CD4-positive, alpha-beta T cell treated with Interleukin-15 for 4 hours (primary cell): ENCODE results near the gene TMEM214.
"Not testable (repeated sequence)": the region's sequence is repeated elsewhere in the genome, so short reads cannot be mapped to it uniquely, and the experiment has no call there.

ENCODE experiments used
- DNase-seq: peaks from one replicate; pipeline ENCODE4 v3.0.0-alpha.2; 2020; ENCODE audit warnings: low spot score

The TMEM214 gene

DNA sequence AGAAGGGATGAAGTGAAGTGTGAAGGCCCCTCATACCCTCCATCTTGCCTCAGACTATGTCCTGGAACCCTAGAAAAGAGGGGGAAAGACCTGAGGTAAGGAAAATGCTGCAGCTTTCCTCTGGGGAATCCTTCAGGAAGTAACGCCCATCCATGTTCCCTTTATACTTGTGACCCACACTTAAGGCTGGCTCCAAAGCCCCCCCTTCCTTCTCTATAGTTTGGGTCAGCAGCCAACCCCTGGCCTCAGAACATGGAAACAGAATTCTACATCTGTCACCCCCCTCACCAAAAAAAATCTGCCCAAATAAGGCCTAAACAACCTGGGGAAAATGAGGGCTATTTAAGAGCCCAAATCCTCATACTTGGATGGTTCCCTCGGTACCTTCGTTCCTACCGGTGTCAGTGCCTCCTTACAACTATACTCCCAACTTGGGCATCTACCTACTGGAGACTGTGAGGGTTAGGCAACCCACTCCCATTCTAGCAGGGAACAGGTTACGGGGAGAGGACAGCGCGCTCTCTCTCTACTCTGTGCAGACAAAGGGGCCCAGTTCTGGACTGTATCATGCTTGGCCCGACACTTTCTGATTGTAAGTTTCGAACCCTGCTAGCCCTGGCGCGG lies 38.0 kb downstream of the TMEM214 start:
- no peak for DNase-seq

DNA sequence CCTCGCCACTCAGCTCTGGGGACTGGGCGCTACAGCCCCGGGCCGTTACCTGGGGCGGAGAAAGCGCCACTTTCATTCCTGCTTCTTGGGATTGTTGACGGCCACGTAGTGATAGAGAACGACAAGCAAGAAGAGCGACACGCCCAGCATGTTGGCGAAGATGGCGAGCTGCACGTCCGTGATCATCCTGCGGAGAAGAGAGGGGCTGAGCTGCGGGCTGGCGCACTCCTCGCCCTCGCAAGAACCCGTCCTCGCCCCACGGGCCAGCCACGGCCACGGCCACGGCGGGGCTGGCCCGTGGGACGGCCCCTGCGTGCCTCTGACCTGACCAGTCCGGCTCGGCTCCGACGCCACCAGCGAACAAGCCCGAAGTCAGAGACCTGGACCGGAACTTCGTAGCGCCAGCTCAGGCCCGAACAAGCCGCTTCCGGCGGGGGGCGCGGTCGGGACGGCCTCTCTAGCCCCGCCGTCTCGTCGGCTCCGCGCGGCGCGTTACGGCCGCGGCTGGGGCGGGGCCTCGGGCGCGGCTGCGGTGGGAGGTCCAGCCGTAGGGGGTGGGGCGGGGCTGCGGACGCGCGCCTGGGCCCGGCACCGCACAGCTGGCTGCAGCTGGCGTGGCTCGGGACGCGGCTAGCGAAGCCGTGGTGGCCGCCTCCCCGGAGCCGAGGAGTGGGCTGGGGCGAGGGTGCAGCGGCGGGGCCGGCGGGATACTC lies 38.7 kb downstream of the TMEM214 start, which contains the start of gene OST4:
Gene OST4, minus strand, starts transcription at position 378 of the 713 bp plus-strand sequence.
- DNase-seq: peak; percentile 88

DNA sequence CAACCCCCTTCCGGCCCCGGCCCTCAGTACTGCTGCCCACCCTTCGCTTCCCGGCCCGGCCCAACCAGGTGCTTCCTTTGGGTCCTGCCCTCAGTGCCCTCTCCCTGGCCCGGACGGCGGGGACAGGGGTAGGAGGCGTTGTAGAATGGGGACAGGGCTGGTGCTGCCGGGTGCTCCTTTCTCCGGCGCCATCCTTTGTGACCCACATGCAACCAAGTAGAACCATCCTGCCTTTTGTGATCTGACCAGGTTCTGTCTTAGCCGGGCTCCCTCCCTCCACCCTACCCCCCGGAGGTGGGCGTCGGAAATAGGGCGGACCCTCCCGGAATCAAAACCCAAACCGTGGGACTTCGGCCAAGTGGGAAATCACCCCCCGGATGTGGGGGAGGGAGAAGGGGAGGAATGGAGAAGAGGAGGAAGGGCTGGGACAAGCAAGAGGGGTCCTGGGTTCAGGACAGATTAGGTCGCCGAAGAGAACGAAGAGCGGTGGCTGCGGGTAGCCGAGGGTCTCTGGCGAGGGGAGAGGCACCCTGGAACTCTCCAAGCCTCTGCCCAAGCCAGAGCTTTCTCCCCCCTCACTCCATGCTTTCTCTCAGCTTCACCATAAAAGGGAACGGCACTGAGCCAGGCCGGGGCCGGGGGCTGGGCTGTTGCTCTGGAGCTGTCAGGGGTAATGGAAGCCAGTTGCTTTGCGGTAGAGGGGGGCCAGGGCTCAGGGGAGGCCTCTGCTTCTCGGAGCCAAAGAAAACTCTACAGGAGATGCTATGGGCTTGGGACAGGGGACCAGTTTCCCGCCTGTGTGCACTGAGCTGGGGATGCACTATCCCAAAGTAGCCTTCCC lies 39.4 kb downstream of the TMEM214 start:
- DNase-seq: peak; percentile 6

DNA sequence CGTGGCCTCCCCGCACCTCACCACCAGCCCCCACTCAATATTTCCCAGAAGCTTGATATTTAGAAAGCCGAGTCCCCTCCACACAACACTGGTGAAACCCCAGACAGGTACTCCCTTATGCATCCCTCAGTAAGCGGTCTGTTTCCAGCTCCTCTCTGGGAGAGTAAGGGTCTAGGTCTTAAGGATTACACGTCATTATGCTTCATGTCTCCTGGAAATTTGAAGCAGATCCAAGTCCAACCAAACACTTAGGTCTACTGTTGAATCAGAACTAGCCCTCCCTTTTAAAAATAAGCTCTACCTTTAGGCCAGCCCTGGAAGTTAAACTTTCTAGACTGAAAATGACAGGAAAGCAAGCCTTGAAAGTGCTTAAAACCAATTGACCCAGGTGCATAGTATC lies 40.2 kb downstream of the TMEM214 start:
- DNase-seq: no peak

DNA sequence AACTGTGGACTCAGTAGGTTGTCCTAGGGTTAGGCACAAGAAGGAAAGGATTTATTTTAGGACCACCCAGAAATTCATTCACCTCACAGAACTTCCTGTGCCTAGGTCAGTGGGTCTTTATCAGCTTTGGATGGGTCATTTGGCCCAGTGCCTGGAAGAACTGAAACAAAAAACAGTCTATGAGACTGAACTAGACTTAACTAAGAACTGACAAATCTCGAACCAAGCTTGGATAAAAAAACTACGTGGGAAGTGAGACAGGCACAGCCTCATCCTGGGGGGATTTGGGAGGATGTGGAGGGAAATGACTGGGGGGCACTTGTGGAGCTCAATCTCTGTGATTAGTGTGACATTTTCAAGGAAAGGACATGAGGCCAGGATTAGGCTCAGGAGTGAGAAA lies 41.0 kb downstream of the TMEM214 start:
- no peak for DNase-seq

DNA sequence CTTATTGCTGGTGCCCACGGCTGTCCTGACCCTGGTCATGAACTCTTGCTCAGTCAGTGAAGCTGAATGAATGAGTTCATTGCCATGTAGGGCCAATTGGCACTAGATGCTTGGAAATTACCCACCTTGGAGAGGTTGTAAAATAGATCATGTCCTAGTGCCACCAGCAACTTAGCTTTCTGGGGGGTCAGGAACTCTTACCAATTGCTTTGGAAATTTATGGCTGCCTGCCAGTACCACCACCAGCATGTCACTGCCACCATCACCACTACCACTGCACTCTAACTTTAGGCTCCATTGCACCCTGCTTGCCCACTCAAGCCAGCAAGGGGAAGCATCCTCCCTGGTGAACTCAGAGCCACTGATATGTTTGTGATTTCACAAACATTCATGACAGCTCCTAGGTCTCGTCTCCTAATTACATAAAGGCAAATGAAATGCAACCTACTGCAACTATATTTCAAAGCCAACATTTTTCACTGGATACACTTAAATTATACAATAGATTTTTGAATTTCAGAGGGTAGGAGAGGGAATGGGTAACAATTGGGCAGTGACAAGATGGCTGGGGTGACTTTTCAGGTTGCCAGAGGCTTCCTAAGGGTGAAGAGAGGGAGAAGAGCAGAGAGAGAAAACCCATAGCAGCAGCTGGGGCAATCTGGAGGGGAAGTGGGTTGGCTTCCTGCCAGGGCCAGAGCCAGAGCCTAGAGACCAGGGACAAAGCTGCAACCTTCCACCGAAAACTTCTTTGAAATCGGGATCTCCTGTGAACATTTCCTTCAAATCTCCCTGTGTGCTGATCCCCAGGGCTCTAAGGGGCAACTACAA lies 42.2 kb downstream of the TMEM214 start:
- DNase-seq: peak; percentile 41

DNA sequence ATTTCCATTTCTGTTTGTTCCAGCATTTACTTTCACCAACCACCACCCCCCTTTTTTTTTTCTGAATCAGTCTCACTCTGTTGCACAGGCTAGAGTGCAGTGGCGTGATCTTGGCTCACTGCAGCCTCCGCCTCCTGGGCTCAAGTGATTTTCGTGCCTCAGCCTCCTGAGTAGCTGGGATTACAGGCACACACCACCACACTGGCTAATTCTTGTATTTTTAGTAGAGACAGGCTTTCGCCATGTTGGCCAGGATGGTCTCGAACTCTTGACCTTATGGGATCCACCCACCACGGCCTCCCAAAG lies 42.8 kb downstream of the TMEM214 start:
- not testable (repeated sequence) for DNase-seq

DNA sequence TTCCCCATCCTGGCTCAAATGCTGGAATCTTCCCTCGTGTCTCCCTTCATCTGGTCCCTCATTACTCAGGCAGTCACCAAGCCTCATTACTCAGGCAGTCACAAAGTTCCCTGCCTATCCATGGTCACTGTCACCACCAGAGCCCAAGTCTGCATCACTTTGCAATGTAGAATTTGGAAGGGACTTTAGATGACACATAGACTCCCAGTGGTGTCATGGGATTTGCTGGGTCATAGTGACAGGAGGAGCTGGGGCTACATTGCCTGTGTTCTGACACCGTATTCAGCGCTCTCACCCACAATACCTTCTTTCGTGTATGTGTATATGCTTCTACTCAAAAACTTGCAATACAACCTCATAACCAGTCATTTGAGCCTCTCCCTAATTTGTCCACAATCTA lies 43.6 kb downstream of the TMEM214 start:
- DNase-seq: no peak

DNA sequence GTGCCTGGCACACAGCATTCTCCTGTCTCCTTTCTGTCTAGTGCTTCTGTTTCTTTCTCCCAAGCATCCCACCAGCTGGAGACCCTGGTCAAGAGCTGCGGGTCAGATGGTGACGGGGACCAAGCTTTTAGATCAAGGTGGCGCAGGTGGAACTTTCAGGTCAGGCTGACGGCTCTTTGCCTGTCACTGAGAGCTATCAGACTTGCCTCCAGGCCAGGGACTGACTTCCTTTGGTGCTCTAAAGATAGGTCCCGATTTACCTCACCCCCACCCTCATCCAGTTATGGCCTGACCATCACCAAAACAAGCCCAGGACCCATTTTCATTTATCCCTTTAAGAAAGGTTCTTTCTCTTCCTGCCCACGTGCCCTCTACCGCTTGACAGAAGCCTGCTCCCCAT lies 44.5 kb downstream of the TMEM214 start:
- no peak for DNase-seq

DNA sequence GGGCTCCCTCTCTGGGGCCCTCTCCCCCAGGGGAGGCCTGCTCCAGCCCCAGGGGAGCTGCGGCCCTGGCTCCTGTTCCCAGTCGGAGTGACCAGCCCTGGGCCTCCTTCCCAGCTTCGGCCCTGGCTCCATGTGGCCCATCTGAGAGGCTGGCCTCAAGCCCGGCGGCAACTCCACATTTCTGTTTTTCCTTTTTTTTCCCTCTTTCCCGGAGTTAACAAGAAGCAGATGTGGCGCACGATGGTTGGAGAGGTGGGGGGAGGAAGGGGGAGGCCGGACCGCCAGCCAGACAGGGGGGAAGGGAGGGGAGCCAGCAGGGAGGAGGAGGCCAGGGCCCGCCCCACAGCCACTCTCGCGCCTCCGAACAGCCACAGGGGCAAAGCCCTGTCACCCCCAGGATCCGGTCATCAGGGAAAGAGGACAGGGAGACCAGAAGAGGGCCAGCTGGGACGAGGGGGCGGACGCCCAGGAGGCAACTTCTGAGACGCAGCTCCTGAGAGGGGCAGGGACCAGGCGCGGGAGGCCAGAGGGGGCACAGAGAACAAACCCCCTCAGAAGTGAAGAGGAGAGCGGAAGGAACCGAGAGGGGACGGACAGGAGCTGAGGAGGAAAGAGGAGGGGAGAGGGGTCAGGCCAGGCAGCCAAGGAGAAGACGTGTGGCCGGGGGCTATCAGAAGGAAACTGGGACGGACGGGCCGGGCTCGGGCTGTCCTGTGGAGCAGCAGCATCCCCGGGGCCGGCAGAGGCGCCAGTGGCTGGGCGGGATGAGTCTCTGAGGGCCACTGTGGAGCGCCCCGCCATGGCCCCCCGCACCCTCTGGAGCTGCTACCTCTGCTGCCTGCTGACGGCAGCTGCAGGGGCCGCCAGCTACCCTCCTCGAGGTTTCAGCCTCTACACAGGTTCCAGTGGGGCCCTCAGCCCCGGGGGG lies 45.8 kb downstream of the TMEM214 start, which contains the start of gene EMILIN1:
Gene EMILIN1, plus strand, starts transcription at position 349 of the 928 bp plus-strand sequence. Its CDS starts 451 bp downstream, at position 800.
- no peak for DNase-seq

DNA sequence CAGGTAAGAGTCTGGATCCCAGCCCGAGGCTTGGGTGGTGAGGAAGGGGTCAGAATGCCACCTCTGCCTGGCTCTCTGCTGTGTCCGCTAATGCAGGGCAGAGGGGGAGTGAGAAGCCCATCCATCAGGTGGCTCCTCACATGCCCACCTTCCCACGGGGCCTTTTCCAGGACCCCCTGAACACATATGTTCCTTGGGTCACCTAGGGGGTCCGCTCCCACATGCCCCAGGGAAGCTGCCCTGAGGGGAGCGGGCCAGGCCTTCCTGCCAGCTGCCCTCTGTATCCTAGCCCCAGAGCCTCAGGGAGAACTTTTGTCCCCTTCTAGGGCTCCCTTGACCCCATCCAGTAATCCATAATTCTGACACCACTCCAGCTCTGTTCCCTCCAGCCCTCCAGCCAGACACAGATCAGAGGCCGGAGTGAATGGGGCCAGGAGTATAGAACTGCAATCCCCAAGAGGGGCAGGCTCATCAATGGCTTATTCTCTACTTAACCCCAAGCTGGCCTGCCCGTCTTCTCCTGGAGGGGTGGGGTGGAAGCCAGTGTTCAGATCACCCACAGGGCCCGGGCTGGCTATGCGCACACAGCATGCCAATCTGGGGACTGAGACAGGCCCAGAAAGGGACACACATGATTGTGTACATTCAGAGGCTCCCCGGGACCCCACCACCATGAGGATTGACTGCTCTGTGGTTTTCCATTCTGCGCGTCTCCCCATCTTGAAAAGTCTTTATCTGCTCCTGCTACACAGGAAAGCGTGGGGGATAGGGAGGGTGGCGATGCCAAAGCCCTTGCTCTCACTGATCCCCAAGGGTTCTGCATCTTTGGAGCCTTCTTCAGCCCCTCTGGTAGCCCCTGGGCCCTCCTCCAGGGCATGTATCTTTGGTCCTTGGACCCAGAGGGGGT lies 46.7 kb downstream of the TMEM214 start:
- no peak for DNase-seq

DNA sequence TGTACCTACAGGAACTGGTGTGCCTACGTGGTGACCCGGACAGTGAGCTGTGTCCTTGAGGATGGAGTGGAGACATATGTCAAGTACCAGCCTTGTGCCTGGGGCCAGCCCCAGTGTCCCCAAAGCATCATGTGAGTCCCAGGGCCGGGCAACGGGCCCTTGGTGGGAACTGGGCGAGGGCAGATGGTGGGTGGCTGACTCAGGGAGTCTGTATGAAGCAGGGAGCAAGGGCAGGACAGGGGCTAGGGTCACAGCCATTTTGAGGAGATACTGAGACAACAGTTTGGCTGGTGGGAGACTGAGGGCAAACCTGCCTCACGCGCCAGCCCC lies 47.3 kb downstream of the TMEM214 start:
- DNase-seq: no peak

DNA sequence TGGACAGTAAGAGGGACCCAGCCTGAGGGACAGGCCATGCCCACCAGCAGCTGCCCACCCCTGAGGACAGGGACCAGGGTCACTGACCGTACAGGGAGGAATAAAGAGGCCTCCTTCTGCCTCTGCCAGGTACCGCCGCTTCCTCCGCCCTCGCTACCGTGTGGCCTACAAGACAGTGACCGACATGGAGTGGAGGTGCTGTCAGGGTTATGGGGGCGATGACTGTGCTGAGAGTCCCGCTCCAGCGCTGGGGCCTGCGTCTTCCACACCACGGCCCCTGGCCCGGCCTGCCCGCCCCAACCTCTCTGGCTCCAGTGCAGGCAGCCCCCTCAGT lies 47.8 kb downstream of the TMEM214 start:
- DNase-seq: no peak

DNA sequence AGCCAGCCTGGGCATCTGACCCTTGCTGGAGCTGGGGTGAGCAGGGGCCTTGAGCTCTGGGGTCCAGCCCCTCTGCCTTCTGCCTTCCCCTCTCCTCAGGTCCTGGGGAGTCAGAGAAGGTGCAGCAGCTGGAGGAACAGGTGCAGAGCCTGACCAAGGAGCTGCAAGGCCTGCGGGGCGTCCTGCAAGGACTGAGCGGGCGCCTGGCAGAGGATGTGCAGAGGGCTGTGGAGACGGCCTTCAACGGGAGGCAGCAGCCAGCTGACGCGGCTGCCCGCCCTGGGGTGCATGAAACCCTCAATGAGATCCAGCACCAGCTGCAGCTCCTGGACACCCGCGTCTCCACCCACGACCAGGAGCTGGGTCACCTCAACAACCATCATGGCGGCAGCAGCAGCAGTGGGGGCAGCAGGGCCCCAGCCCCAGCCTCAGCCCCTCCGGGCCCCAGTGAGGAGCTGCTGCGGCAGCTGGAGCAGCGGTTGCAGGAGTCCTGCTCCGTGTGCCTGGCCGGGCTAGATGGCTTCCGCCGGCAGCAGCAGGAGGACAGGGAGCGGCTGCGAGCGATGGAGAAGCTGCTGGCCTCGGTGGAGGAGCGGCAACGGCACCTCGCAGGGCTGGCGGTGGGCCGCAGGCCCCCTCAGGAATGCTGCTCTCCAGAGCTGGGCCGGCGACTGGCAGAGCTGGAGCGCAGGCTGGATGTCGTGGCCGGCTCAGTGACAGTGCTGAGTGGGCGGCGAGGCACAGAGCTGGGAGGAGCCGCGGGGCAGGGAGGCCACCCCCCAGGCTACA lies 49.4 kb downstream of the TMEM214 start:
- no peak for DNase-seq

DNA sequence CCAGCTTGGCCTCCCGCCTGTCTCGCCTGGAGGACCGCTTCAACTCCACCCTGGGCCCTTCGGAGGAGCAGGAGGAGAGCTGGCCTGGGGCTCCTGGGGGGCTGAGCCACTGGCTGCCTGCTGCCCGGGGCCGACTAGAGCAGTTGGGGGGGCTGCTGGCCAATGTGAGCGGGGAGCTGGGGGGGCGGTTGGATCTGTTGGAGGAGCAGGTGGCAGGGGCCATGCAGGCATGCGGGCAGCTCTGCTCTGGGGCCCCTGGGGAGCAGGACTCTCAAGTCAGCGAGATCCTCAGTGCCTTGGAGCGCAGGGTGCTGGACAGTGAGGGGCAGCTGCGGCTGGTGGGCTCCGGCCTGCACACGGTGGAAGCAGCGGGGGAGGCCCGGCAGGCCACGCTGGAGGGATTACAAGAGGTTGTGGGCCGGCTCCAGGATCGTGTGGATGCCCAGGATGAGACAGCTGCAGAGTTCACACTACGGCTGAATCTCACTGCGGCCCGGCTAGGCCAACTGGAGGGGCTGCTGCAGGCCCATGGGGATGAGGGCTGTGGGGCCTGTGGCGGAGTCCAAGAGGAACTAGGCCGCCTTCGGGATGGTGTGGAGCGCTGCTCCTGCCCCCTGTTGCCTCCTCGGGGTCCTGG lies 50.1 kb downstream of the TMEM214 start:
- DNase-seq: no peak

DNA sequence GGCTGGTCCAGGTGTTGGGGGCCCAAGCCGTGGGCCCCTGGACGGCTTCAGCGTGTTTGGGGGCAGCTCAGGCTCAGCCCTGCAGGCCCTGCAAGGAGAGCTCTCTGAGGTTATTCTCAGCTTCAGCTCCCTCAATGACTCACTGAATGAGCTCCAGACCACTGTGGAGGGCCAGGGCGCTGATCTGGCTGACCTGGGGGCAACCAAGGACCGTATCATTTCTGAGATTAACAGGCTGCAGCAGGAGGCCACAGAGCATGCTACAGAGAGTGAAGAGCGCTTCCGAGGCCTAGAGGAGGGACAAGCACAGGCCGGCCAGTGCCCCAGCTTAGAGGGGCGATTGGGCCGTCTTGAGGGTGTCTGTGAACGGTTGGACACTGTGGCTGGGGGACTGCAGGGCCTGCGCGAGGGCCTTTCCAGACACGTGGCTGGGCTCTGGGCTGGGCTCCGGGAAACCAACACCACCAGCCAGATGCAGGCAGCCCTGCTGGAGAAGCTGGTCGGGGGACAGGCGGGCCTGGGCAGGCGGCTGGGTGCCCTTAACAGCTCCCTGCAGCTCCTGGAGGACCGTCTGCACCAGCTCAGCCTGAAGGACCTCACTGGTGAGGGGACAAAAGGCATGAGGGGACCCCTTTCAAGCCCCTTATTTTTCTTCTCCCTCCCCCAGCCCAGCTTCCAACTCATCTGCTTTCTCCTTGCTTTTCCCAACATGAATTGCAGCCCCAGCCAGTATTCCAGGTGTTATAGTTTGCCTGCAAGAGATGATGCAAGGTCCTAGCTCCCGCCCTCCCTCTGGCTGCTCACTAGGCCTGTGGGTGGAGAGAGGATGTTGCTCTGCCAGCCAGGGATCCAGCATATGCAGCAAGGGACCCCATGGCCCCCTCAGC lies 50.9 kb downstream of the TMEM214 start:
- DNase-seq: no peak

DNA sequence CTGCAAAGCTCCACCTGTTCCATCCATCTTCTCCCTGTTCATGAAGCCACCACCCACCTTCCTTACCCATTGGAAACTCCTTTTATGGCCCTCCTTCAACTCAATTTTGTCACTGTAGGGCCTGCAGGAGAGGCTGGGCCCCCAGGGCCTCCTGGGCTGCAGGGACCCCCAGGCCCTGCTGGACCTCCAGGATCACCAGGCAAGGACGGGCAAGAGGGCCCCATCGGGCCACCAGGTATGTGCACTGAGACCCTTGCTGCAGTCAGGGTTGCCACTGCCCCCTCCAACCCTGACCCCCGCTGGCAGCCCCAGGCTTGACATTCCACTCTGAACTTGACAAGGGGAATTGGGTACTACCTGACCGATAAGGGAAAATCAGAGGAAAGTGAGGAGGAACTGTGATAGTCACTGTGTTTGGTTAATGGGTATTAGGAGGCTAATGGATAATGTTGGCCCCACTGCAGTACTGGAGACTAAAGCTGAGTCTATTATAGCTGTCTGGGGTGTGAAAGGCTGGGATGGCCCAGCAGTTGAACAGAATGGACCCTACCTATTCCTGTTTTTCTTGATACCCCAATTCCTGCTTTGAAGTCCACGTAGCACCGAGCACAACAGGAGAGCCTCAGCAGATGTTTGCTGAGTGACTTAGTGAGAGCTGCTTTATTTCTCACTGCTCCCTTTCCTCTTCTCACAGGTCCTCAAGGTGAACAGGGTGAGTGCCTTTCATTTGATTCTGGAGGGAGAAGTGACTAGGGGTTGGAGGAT lies 51.7 kb downstream of the TMEM214 start:
- DNase-seq: no peak
